ENCODE measurements around the gene RAN.
"Not testable (repeated sequence)": the region's sequence is repeated elsewhere in the genome, so short reads cannot be mapped to it uniquely, and the experiment has no call there.

The RAN gene

GRCh38 chr12:130878193-130879185, 6.6 kb downstream of the RAN start:
- DNase-seq: no peak

GRCh38 chr12:130879212-130879686, 7.4 kb downstream of the RAN start:
- DNase-seq: no peak

GRCh38 chr12:130879781-130880389, 8.0 kb downstream of the RAN start:
- no peak for DNase-seq

GRCh38 chr12:130880411-130880885, 8.6 kb downstream of the RAN start:
- DNase-seq: no peak

- DNase-seq: no peak
Observed at GRCh38 chr12:130881046-130881445, 9.2 kb downstream of the RAN start.

GRCh38 chr12:130881548-130881947, 9.7 kb downstream of the RAN start:
- DNase-seq: no peak

GRCh38 chr12:130887190-130887589, 15.3 kb downstream of the RAN start:
- not testable (repeated sequence) for DNase-seq

GRCh38 chr12:130904064-130904463, 32.2 kb downstream of the RAN start:
- no peak for DNase-seq

- not testable (repeated sequence) for DNase-seq
Observed at GRCh38 chr12:130904936-130905455, 33.1 kb downstream of the RAN start.

GRCh38 chr12:130909111-130909510, 37.2 kb downstream of the RAN start:
- DNase-seq: no peak

- no peak for DNase-seq
Observed at GRCh38 chr12:130911193-130911592, 39.3 kb downstream of the RAN start.

GRCh38 chr12:130911933-130912332, 40.1 kb downstream of the RAN start:
- DNase-seq: no peak

- DNase-seq: no peak
Observed at GRCh38 chr12:130916241-130916911, 44.5 kb downstream of the RAN start.

GRCh38 chr12:130917607-130918006, 45.7 kb downstream of the RAN start:
- no peak for DNase-seq

- no peak for DNase-seq
Observed at GRCh38 chr12:130919086-130919485, 47.2 kb downstream of the RAN start.

- DNase-seq: no peak
Observed at GRCh38 chr12:130920119-130920703, 48.3 kb downstream of the RAN start.

GRCh38 chr12:130920723-130921381, 49.0 kb downstream of the RAN start:
- no peak for DNase-seq

GRCh38 chr12:130922511-130922953, 50.7 kb downstream of the RAN start:
- DNase-seq: no peak

- DNase-seq: no peak
Observed at GRCh38 chr12:130924966-130925665, 53.2 kb downstream of the RAN start.

GRCh38 chr12:130925666-130926015, 53.8 kb downstream of the RAN start:
- no peak for DNase-seq
